ENCODE measurements around the gene MGME1. TPM values are rescaled to one million over a fixed set of nuclear protein-coding genes. Genes with fewer than 3 reads are reported as not detected.

The MGME1 gene
- total and polyA plus RNA-seq, 2 experiments from 2014 or later, result 5.6 to 10.4 TPM

DNA sequence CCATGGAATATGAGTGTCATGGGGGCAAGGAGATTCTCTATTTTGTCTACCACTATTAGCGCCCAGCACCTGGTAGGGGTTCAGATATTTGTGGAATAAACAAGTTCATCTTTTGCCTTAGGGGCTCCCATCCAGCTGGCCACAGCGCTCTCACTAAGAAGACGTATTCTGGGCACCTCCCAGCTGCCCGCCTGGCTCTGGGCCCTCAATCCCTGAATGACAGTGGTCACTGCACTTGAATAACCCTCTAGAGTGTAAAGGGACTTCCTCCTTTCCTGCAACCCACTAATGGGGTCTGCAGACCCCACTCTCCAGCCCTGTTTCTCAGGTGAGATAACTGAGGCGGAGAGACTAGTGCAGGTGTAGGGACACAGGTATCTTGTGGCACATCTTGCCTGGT lies 36.4 kb upstream of the MGME1 start:
- in situ Hi-C loops (cut with MboI), result no loop called here
- H4K20me1 ChIP-seq (ENCODE audit: insufficient read depth), result no peaks in the 10 kb centered on the region
- H3K4me3 ChIP-seq, result no peak overlapping the region
- H3K79me2 ChIP-seq (ENCODE audit: insufficient read depth), result no peaks in the 10 kb centered on the region
- no peaks in the 10 kb centered on the region for H3K9me3 ChIP-seq (ENCODE audit: low read depth)
- no peak for DNase-seq
- WGBS, 2 experiments (ENCODE audit: low coverage in 1 of 2, low lambda C conversion rate in 2 of 2, missing lambda C conversion rate in 2 of 2), result 90% methylated on average over 5 of the region's 5 CpGs
- H3K36me3 ChIP-seq (ENCODE audit: low read depth), result no peaks in the 10 kb centered on the region
- H3K27me3 ChIP-seq (replicated peaks; ENCODE audit: insufficient read depth), result no peaks in the 10 kb centered on the region
- no peak overlapping the region for H3K9ac ChIP-seq
- no peak overlapping the region for H3K27ac ChIP-seq
- TF ChIP-seq EZH2phosphoT487 (IDR thresholded peaks at IDR 0.05; ENCODE audit: insufficient read depth, low read depth), result no peak
- no peak for TF ChIP-seq EZH2 (IDR thresholded peaks at IDR 0.05; ENCODE audit: insufficient read depth, poor library complexity, severe bottlenecking)
- no peaks in the 10 kb centered on the region for H3K9me2 ChIP-seq (ENCODE audit: insufficient read depth)
- peaks cover 15% of the 10 kb centered on the region for H3K4me1 ChIP-seq (ENCODE audit: insufficient read depth)
- no peak overlapping the region for H2AFZ ChIP-seq
- no peak overlapping the region for H3K4me2 ChIP-seq (ENCODE audit: unreplicated experiment)
- peaks cover 17% of the 10 kb centered on the region for H3F3A ChIP-seq (ENCODE audit: insufficient read depth)

DNA sequence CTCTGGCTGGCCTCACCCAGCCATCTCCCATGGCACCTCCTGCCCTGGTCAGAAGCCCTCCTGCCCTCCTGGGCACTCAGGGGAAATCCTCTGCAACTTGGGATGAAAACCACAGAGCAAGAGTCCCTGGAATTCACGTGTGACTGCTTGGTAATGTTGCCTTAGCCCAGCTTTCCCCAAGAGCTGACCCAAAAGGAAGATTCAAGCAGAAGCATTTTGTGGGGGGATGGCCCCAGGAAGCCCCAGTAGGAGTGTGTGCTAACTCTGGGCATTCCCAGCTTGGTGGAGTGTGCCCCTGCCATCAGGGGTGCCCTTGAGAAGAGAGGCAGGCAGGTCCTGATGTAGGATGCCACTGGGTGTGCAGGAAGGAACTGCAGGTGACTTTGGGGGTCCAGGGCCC lies 35.7 kb upstream of the MGME1 start:
- Histone ChIP-seq H3K79me2 (ENCODE audit: insufficient read depth) (no peaks in the 10 kb centered on the region), H2AFZ (no peak overlapping the region), H3K36me3 (ENCODE audit: low read depth) (no peaks in the 10 kb centered on the region), H4K20me1 (ENCODE audit: insufficient read depth) (no peaks in the 10 kb centered on the region), H3K4me2 (ENCODE audit: unreplicated experiment) (no peak overlapping the region), H3K27ac (no peak overlapping the region), H3K4me1 (ENCODE audit: insufficient read depth) (peaks cover 20% of the 10 kb centered on the region), H3K9me3 (ENCODE audit: low read depth) (no peaks in the 10 kb centered on the region), H3K9ac (no peak overlapping the region), H3K4me3 (no peak overlapping the region), H3K27me3 (replicated peaks; ENCODE audit: insufficient read depth) (no peaks in the 10 kb centered on the region), H3F3A (ENCODE audit: insufficient read depth) (peaks cover 25% of the 10 kb centered on the region), H3K9me2 (ENCODE audit: insufficient read depth) (no peaks in the 10 kb centered on the region)
- no peak for DNase-seq
- in situ Hi-C loops (cut with MboI), result no loop called here
- TF ChIP-seq EZH2 (IDR thresholded peaks at IDR 0.05; ENCODE audit: insufficient read depth, poor library complexity, severe bottlenecking), result no peak
- TF ChIP-seq EZH2phosphoT487 (IDR thresholded peaks at IDR 0.05; ENCODE audit: insufficient read depth, low read depth), result no peak
- WGBS, 2 experiments (ENCODE audit: low coverage in 1 of 2, low lambda C conversion rate in 2 of 2, missing lambda C conversion rate in 2 of 2), result 85 to 89% methylated on average over 1 of the region's 1 CpG

GRCh38 chr20:17933711-17934110 lies 35.1 kb upstream of the MGME1 start:
- no peak for TF ChIP-seq EZH2 (IDR thresholded peaks at IDR 0.05; ENCODE audit: insufficient read depth, poor library complexity, severe bottlenecking)
- TF ChIP-seq EZH2phosphoT487 (IDR thresholded peaks at IDR 0.05; ENCODE audit: insufficient read depth, low read depth), result no peak
- Histone ChIP-seq H3K9me2 (ENCODE audit: insufficient read depth) (no peaks in the 10 kb centered on the region), H3K4me3 (no peak overlapping the region), H3K4me2 (ENCODE audit: unreplicated experiment) (no peak overlapping the region), H3K27ac (no peak overlapping the region), H3F3A (ENCODE audit: insufficient read depth) (peaks cover 26% of the 10 kb centered on the region), H3K9ac (no peak overlapping the region), H3K36me3 (ENCODE audit: low read depth) (no peaks in the 10 kb centered on the region), H3K4me1 (ENCODE audit: insufficient read depth) (peaks cover 20% of the 10 kb centered on the region), H3K79me2 (ENCODE audit: insufficient read depth) (no peaks in the 10 kb centered on the region), H3K27me3 (replicated peaks; ENCODE audit: insufficient read depth) (no peaks in the 10 kb centered on the region), H4K20me1 (ENCODE audit: insufficient read depth) (no peaks in the 10 kb centered on the region), H3K9me3 (ENCODE audit: low read depth) (no peaks in the 10 kb centered on the region), H2AFZ (no peak overlapping the region)
- 99 to 100% methylated on average over 5 of the region's 5 CpGs for WGBS, 2 experiments (ENCODE audit: low coverage in 1 of 2, low lambda C conversion rate in 2 of 2, missing lambda C conversion rate in 2 of 2)
- in situ Hi-C loops (cut with MboI), result no loop called here
- no peak for DNase-seq

GRCh38 chr20:17934141-17934862 lies 34.5 kb upstream of the MGME1 start:
- Histone ChIP-seq H3K27me3 (replicated peaks; ENCODE audit: insufficient read depth) (no peaks in the 10 kb centered on the region), H3K79me2 (ENCODE audit: insufficient read depth) (no peaks in the 10 kb centered on the region), H3K27ac (no peak overlapping the region), H3K9ac (no peak overlapping the region), H2AFZ (no peak overlapping the region), H3K4me2 (ENCODE audit: unreplicated experiment) (no peak overlapping the region), H3K36me3 (ENCODE audit: low read depth) (no peaks in the 10 kb centered on the region), H3K4me3 (no peak overlapping the region), H3K4me1 (ENCODE audit: insufficient read depth) (peaks cover 20% of the 10 kb centered on the region), H3K9me2 (ENCODE audit: insufficient read depth) (no peaks in the 10 kb centered on the region), H3F3A (ENCODE audit: insufficient read depth) (peaks cover 26% of the 10 kb centered on the region), H4K20me1 (ENCODE audit: insufficient read depth) (no peaks in the 10 kb centered on the region), H3K9me3 (ENCODE audit: low read depth) (no peaks in the 10 kb centered on the region)
- in situ Hi-C loops (cut with MboI), result no loop called here
- no peak for DNase-seq
- TF ChIP-seq EZH2phosphoT487 (IDR thresholded peaks at IDR 0.05; ENCODE audit: insufficient read depth, low read depth) (no peak), EZH2 (IDR thresholded peaks at IDR 0.05; ENCODE audit: insufficient read depth, poor library complexity, severe bottlenecking) (no peak)
- WGBS, 2 experiments (ENCODE audit: low coverage in 1 of 2, low lambda C conversion rate in 2 of 2, missing lambda C conversion rate in 2 of 2), result 78 to 79% methylated on average over 16 of the region's 16 CpGs
